Fibroblast of lung (primary cell): ENCODE measurements around the gene HCFC2. TPM values are rescaled to one million over a fixed set of nuclear protein-coding genes. Genes with fewer than 3 reads are reported as not detected.

Experiments
- DNase-seq, 2 donors: peaks; one replicate each; pipeline versions ENCODE4 v3.0.0 to v3.0.0-alpha.2; 2010; ENCODE audit warnings: low read depth in 2 of 2
- H2AFZ ChIP-seq: 2 replicates; pipeline ENCODE4 v1.5.1; 2012; ENCODE audit warnings: low read length, control low read depth, inconsistent platforms
- H3K27ac ChIP-seq: 2 replicates; pipeline ENCODE4 v1.5.1; 2011; ENCODE audit warnings: low read length, control low read depth; ENCODE audit not compliant: insufficient read depth
- H3K27me3 ChIP-seq: 2 replicates; pipeline ENCODE4 v1.5.1; 2011; ENCODE audit warnings: mild to moderate bottlenecking, low read length; ENCODE audit not compliant: control insufficient read depth, insufficient read depth
- H3K36me3 ChIP-seq: 2 replicates; pipeline ENCODE4 v1.5.1; 2011; ENCODE audit warnings: low read length; ENCODE audit not compliant: control insufficient read depth, insufficient read depth
- H3K4me1 ChIP-seq: 2 replicates; pipeline ENCODE4 v1.5.1; 2011; ENCODE audit warnings: low read length; ENCODE audit not compliant: control insufficient read depth, insufficient read depth; ENCODE audit errors: extremely low read depth
- H3K4me2 ChIP-seq: 2 replicates; pipeline ENCODE4 v1.5.1; 2011; ENCODE audit warnings: low read length, control low read depth; ENCODE audit not compliant: insufficient read depth; ENCODE audit errors: extremely low read depth
- H3K4me3 ChIP-seq, 4 experiments: fragments of 200-600 bp in 1 of 4; sonication (generic) in 1 of 4; replicated peaks in 1 of 4; 2 replicates each; pipeline ENCODE4 v1.5.1; 2011 to 2016; ENCODE audit warnings: low read length in 4 of 4, low read depth in 3 of 4, mild to moderate bottlenecking in 3 of 4, control low read depth in 2 of 4, inconsistent platforms in 1 of 4, mixed read lengths in 1 of 4; ENCODE audit not compliant: insufficient read depth in 1 of 4; ENCODE audit errors: control extremely low read depth in 1 of 4
- H3K79me2 ChIP-seq: 2 replicates; pipeline ENCODE4 v1.5.1; 2012; ENCODE audit warnings: mild to moderate bottlenecking, low read length, inconsistent platforms; ENCODE audit not compliant: control insufficient read depth, insufficient read depth
- H3K9ac ChIP-seq: 2 replicates; pipeline ENCODE4 v1.5.1; 2011; ENCODE audit warnings: mild to moderate bottlenecking, low read length, control low read depth; ENCODE audit not compliant: insufficient read depth
- H3K9me3 ChIP-seq: 2 replicates; pipeline ENCODE4 v1.5.1; 2012; ENCODE audit warnings: low read depth, low read length; ENCODE audit not compliant: control insufficient read depth, insufficient read depth
- H4K20me1 ChIP-seq: 2 replicates; pipeline ENCODE4 v1.5.1; 2011; ENCODE audit warnings: low read length; ENCODE audit not compliant: control insufficient read depth, insufficient read depth; ENCODE audit errors: extremely low read depth
- CTCF ChIP-seq, 2 donors: IDR thresholded peaks in 1 of 2; conservative IDR thresholded peaks in 1 of 2; 1 replicate in 1 of 2; 2 replicates in 1 of 2; pipeline ENCODE4 v1.5.1; 2011 to 2012; ENCODE audit warnings: low read length in 2 of 2, control low read depth in 1 of 2, inconsistent platforms in 1 of 2, low read depth in 1 of 2, mild to moderate bottlenecking in 1 of 2
- EZH2 ChIP-seq: IDR thresholded peaks from 2 replicates; pipeline ENCODE4 v1.5.1; 2012; ENCODE audit warnings: low read length, control low read depth, mild to moderate bottlenecking; ENCODE audit errors: missing control alignments
- polyA plus RNA-seq, 2 donors: library from polyadenylated mRNA; depleted of rRNA in 1 of 2; stranded (reverse) in 1 of 2; unstranded in 1 of 2; fragments of >200 nt; gene quantifications; 2 replicates each; pipeline ENCODE4 v1.2.1, GENCODE V29; 2011 to 2012; ENCODE audit warnings: missing spikeins in 1 of 2
- total RNA-seq: library from RNA; depleted of rRNA; stranded (reverse); fragments of >200 nt; gene quantifications from 2 replicates; pipeline ENCODE4 v1.2.1, GENCODE V29; 2014

HCFC2 gene
- total and polyA plus RNA-seq, 2 donors (not counting 1 experiment from before 2014, with no cell fraction given) = 27.0 to 36.2 TPM

GRCh38 chr12:104133321-104133720 is 69.0 kb downstream of the HCFC2 start:
- Histone ChIP-seq H3K9me3 (no peaks in the 10 kb centered on the region), H3K79me2 (peaks cover 55% of the 10 kb centered on the region), H3K36me3 (peaks cover 7% of the 10 kb centered on the region), H3K27ac (no peak overlapping the region), H3K27me3 (no peaks in the 10 kb centered on the region), H3K9ac (no peak overlapping the region), H3K4me2 (no peak overlapping the region), H2AFZ (no peak overlapping the region), H3K4me3 (no peak overlapping the region), H3K4me1 (peaks cover 14% of the 10 kb centered on the region), H4K20me1 (peaks cover 2% of the 10 kb centered on the region)
- DNase-seq = no peak
- TF ChIP-seq EZH2 (no peak), CTCF (conservative IDR thresholded peaks at IDR 0.05 in 1 of 2, IDR thresholded peaks at IDR 0.05 in 1 of 2; ENCODE audit: low read depth in 1 of 2, low read length in 2 of 2) (no peak)

DNA sequence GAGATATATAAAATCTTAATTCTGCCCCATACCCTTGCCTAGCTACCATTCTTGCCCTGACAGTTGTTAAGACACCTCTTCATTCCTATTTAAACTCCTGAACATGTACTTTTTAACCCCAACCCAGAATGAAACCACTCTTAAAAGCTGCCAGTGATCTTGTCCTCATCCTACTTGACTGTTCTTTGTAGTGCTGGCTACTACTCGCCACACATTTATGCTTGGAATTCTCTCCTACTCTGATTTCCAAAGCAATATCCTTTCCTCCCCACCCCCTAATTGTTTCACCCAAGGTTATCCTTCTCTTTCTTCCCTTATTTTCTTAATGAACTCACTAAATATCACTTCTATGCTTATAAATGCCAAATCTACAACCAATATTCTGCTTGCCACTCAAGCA is 69.5 kb downstream of the HCFC2 start:
- peaks cover 18% of the 10 kb centered on the region for H3K4me1 ChIP-seq
- H4K20me1 ChIP-seq = peaks cover 2% of the 10 kb centered on the region
- peaks cover 7% of the 10 kb centered on the region for H3K36me3 ChIP-seq
- peak overlapping the region; percentile 48 for H3K4me2 ChIP-seq
- peak in 1 of 2 donors; percentile 26 for DNase-seq
- no peak overlapping the region for H2AFZ ChIP-seq
- H3K9me3 ChIP-seq = no peaks in the 10 kb centered on the region
- H3K4me3 ChIP-seq = no peak overlapping the region
- no peaks in the 10 kb centered on the region for H3K27me3 ChIP-seq
- H3K27ac ChIP-seq = no peak overlapping the region
- peaks cover 55% of the 10 kb centered on the region for H3K79me2 ChIP-seq
- TF ChIP-seq EZH2 (no peak), CTCF (conservative IDR thresholded peaks at IDR 0.05 in 1 of 2, IDR thresholded peaks at IDR 0.05 in 1 of 2; ENCODE audit: low read depth in 1 of 2, low read length in 2 of 2) (no peak)
- no peak overlapping the region for H3K9ac ChIP-seq

- H2AFZ ChIP-seq = no peak overlapping the region
- H3K9me3 ChIP-seq = no peaks in the 10 kb centered on the region
- peak overlapping the region; percentile 49 for H3K4me2 ChIP-seq
- H3K27ac ChIP-seq = no peak overlapping the region
- peaks cover 2% of the 10 kb centered on the region for H4K20me1 ChIP-seq
- no peak for DNase-seq
- H3K9ac ChIP-seq = no peak overlapping the region
- H3K4me3 ChIP-seq = no peak overlapping the region
- peaks cover 3% of the 10 kb centered on the region for H3K36me3 ChIP-seq
- peaks cover 47% of the 10 kb centered on the region for H3K79me2 ChIP-seq
- TF ChIP-seq CTCF (conservative IDR thresholded peaks at IDR 0.05 in 1 of 2, IDR thresholded peaks at IDR 0.05 in 1 of 2; ENCODE audit: low read depth in 1 of 2, low read length in 2 of 2) = no peak
- TF ChIP-seq EZH2 = no peak
- H3K27me3 ChIP-seq = no peaks in the 10 kb centered on the region
- H3K4me1 ChIP-seq = peaks cover 18% of the 10 kb centered on the region
Observed at GRCh38 chr12:104134882-104135281, 70.6 kb downstream of the HCFC2 start.
